IMR-90 (cell line): ENCODE data around the gene TSPAN31. TPM values are rescaled to one million over a fixed set of nuclear protein-coding genes. Genes with fewer than 3 reads are reported as not detected.

Experiments used
- ATAC-seq: fragments of 200-7000 bp; cut with Tn5 transposase; 2 replicates; pipeline ENCODE4 v1.9.1; 2020; ENCODE audit warnings: low read depth, mild to moderate bottlenecking, moderate library complexity
- BruUV-seq: library from RNA; stranded (reverse); fragments of 400-500 nt; replicated peaks from 2 replicates; lab custom pipeline; 2021; lab: Mats Ljungman, UMichigan
- CTCF ChIA-PET: fragments of 300-600 bp; formaldehyde crosslinking; extraction: SDS; loops from one replicate; lab custom pipeline; 2021; ENCODE audit warnings: antibody characterized with exemption; lab: Yijun Ruan, JAX
- POLR2A ChIA-PET: fragments of 300-600 bp; sonication (Branson Sonifier 250); formaldehyde crosslinking; loops from one replicate; lab custom pipeline; 2022; ENCODE audit warnings: antibody characterized with exemption; ENCODE audit not compliant: unreplicated experiment; lab: Charles Lee
- DNase-seq: peaks from one replicate; pipeline ENCODE4 v3.0.0; 2013
- H2AFZ ChIP-seq: replicated peaks from 2 replicates; pipeline ENCODE3; 2013; ENCODE audit warnings: low read length, mild to moderate bottlenecking; ENCODE audit not compliant: poor library complexity
- H2AK5ac ChIP-seq: 2 replicates; pipeline ENCODE4 v1.6.1; 2013; ENCODE audit warnings: low read depth, low read length, inconsistent platforms
- H2AK9ac ChIP-seq: replicated peaks from 2 replicates; pipeline ENCODE3; 2013; ENCODE audit warnings: mild to moderate bottlenecking, low read depth, low read length, moderate library complexity; ENCODE audit not compliant: poor library complexity
- H2BK120ac ChIP-seq: 2 replicates; pipeline ENCODE4 v1.6.1; 2013; ENCODE audit warnings: low read depth, low read length, inconsistent platforms
- H2BK15ac ChIP-seq: 3 replicates; pipeline ENCODE4 v1.6.1; 2013; ENCODE audit warnings: low read depth, low read length, inconsistent platforms
- H2BK20ac ChIP-seq: 2 replicates; pipeline ENCODE4 v1.6.1; 2013; ENCODE audit warnings: low read depth, mild to moderate bottlenecking, inconsistent platforms, low read length, moderate library complexity
- H2BK5ac ChIP-seq: 2 replicates; pipeline ENCODE4 v1.6.1; 2013; ENCODE audit warnings: mild to moderate bottlenecking, low read depth, low read length, inconsistent platforms; ENCODE audit not compliant: poor library complexity, severe bottlenecking
- H3K14ac ChIP-seq: replicated peaks from 2 replicates; pipeline ENCODE4 v1.6.1; 2013; ENCODE audit warnings: low read depth, low read length, inconsistent platforms
- H3K18ac ChIP-seq: 2 replicates; pipeline ENCODE4 v1.6.1; 2013; ENCODE audit warnings: low read depth, low read length, control low read depth
- H3K23ac ChIP-seq: 2 replicates; pipeline ENCODE4 v1.6.1; 2013; ENCODE audit warnings: low read depth, low read length, inconsistent platforms
- H3K27ac ChIP-seq: 2 replicates; pipeline ENCODE4 v1.5.1; 2013; ENCODE audit warnings: mild to moderate bottlenecking, control low read depth, low read length; ENCODE audit not compliant: insufficient read depth
- H3K27me3 ChIP-seq: 2 replicates; pipeline ENCODE4 v1.6.1; 2013; ENCODE audit warnings: low read length; ENCODE audit not compliant: control insufficient read depth, insufficient read depth
- H3K36me3 ChIP-seq: 2 replicates; pipeline ENCODE4 v1.6.1; 2013; ENCODE audit warnings: low read length, mixed read lengths; ENCODE audit not compliant: control insufficient read depth, insufficient read depth
- H3K4ac ChIP-seq: 2 replicates; pipeline ENCODE4 v1.6.1; 2013; ENCODE audit warnings: low read depth, low read length, inconsistent platforms
- H3K4me1 ChIP-seq: 2 replicates; pipeline ENCODE4 v1.6.1; 2013; ENCODE audit warnings: low read length, mixed read lengths; ENCODE audit not compliant: control insufficient read depth, insufficient read depth
- H3K4me2 ChIP-seq: 2 replicates; pipeline ENCODE4 v1.6.1; 2013; ENCODE audit warnings: low read depth, mild to moderate bottlenecking, control low read depth, low read length, moderate library complexity
- H3K4me3 ChIP-seq: 2 replicates; pipeline ENCODE4 v1.5.1; 2013; ENCODE audit warnings: low read depth, mild to moderate bottlenecking, control low read depth, low read length, moderate library complexity; ENCODE audit not compliant: insufficient read depth
- H3K56ac ChIP-seq: 2 replicates; pipeline ENCODE4 v1.6.1; 2013; ENCODE audit warnings: low read length, inconsistent platforms; ENCODE audit not compliant: insufficient read depth; ENCODE audit errors: extremely low read depth
- H3K79me1 ChIP-seq, 2 experiments: 2 replicates each; pipeline ENCODE4 v1.6.1; 2013; ENCODE audit warnings: low read length in 2 of 2, inconsistent platforms in 1 of 2, low read depth in 1 of 2
- H3K9ac ChIP-seq: 2 replicates; pipeline ENCODE4 v1.6.1; 2013; ENCODE audit warnings: low read depth, low read length, control low read depth
- H3K9me1 ChIP-seq: 2 replicates; pipeline ENCODE4 v1.6.1; 2013; ENCODE audit warnings: low read length, inconsistent platforms; ENCODE audit not compliant: insufficient read depth
- H3K9me3 ChIP-seq: 2 replicates; pipeline ENCODE4 v1.6.1; 2013; ENCODE audit warnings: low read length; ENCODE audit not compliant: control insufficient read depth, insufficient read depth
- H4K20me1 ChIP-seq: 2 replicates; pipeline ENCODE4 v1.6.1; 2013; ENCODE audit warnings: low read length, inconsistent platforms; ENCODE audit not compliant: insufficient read depth
- H4K5ac ChIP-seq: 2 replicates; pipeline ENCODE4 v1.6.1; 2013; ENCODE audit warnings: mild to moderate bottlenecking, low read depth, low read length, control low read depth
- H4K8ac ChIP-seq, 2 experiments: 2 replicates each; pipeline ENCODE4 v1.6.1; 2013; ENCODE audit warnings: low read depth in 2 of 2, low read length in 2 of 2, control low read depth in 1 of 2, inconsistent platforms in 1 of 2
- H4K91ac ChIP-seq: 2 replicates; pipeline ENCODE4 v1.6.1; 2013; ENCODE audit warnings: low read depth, low read length, inconsistent platforms; ENCODE audit not compliant: insufficient read depth
- BHLHE40 ChIP-seq: fragments of 150-350 bp; IDR thresholded peaks from 2 replicates; pipeline ENCODE4 v1.6.1; 2016; ENCODE audit warnings: mild to moderate bottlenecking, low read depth, low read length
- RFX5 ChIP-seq: IDR thresholded peaks from 2 replicates; pipeline ENCODE4 v1.8.0; 2012; ENCODE audit warnings: low read depth, mild to moderate bottlenecking, low read length, moderate library complexity
- WGBS, 2 experiments: methylation state at CpG; one replicate each; pipeline versions ENCODE4 v1.1.5 to v1.1.7; 2013; ENCODE audit warnings: missing lambda C conversion rate in 2 of 2; ENCODE audit not compliant: insufficient read length in 1 of 2; ENCODE audit errors: extremely low coverage in 2 of 2; 5-methylcytosine and 5-hydroxymethylcytosine counted together
- dilution Hi-C: fragments of 300-500 bp; cut with HindIII; formaldehyde crosslinking; loops from one replicate; pipeline ENCODE4 v1.14.3; 2018; ENCODE audit warnings: low sequenced_read_pairs; ENCODE audit not compliant: unreplicated experiment
- in situ Hi-C: fragments of 300-500 bp; cut with MboI; formaldehyde crosslinking; loops from 3 replicates; pipeline ENCODE4 v1.14.3; 2019; ENCODE audit warnings: low sequenced_read_pairs, inconsistent platforms, mixed read lengths
- intact Hi-C: fragments of 100-400 bp; cut with micrococcal nuclease; formaldehyde crosslinking; loops from 2 replicates; pipeline ENCODE4 v1.10.0; 2022
- polyA plus RNA-seq, 3 experiments: library from polyadenylated mRNA; depleted of rRNA; stranded (reverse); fragments of >200 nt; gene quantifications; 2 replicates each; pipeline ENCODE4 v1.2.3, GENCODE V29; 2012; ENCODE audit warnings: low replicate concordance in 1 of 3
- total RNA-seq: library from RNA; depleted of rRNA; stranded (reverse); fragments of >200 nt; gene quantifications from 2 replicates; pipeline ENCODE4 v1.2.3, GENCODE V29; 2012

TSPAN31 gene
- total and polyA plus RNA-seq, 2 of the 4 experiments (the other 2 are of a cell fraction): 12.3 to 71.2 TPM

DNA sequence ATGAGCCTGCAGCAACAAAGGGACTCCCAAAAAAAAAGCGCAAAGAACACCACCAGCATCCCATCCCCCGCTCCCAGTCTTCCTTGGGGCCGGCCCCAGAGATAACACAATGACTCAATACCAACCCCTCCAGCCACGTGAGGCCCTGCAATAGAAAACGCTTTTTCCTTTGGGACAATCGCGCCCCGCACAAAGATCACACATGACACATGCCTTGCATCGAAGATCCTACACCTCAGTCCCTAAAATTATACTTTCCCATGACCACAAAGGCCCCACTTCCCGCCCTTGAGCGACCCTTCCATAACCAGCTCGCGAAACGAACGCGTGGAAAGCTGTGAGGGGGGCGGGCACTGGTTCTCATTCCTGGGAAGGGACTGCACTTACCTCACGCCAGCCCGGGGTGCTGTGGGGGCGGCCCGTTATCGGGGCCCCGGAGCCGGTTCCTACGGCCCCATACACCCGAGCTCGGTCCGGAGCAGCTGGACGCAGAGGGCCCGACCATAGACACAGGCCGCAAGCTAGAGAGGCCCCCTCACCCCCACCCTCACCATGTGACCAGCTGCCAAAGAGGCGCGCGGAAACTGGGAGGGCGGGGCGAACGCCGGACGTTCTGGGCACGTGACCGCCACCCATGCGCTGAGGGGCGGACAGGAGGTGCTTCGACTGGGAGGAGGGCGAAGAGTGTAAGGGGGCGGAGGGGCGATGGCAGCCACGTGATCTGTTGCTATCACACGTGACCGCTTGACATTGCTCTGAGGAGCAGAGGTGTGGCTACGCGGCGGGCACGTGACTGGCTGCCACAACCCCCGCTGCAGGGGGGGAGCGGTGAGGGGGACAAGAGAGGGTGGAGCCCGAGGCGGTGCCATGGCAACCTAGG is 7.2 kb downstream of the TSPAN31 start, which contains the start of gene CDK4 (continued):
- peak; percentile 99 for TF ChIP-seq BHLHE40

DNA sequence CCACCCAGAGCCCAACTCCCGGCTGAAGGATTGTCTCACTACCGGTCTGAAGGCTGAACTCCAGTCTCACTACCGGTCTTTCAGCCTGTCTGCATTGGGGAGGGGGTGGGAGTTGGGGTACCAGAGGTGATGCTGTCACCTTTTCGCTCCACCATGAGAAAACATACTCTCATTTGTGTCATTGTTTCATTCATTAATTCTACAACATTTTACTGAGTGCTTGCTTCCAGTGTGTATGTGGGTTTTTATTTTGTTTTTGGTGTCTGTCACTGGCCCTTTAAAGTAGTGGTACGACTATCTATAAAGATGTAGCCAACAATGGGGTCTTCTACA is 7.8 kb downstream of the TSPAN31 start:
- Histone ChIP-seq H3K4me3 (peak overlapping the region; percentile 25; the same call in 1 of the 2 replicates), H2AK5ac (peak overlapping the region; percentile 73; the same call in 1 of the 2 replicates), H3K18ac (no peak overlapping the region), H3K23ac (peak overlapping the region; percentile 29; the same call in 1 of the 2 replicates), H3K79me1 (peaks cover 16 to 41% of the 10 kb centered on the region in 2 experiments; a peak in 3 of 4 replicates), H3K27ac (no peak overlapping the region), H3K27me3 (peaks cover 10% of the 10 kb centered on the region), H3K9me1 (peaks cover 15% of the 10 kb centered on the region), H3K4me1 (peaks cover 7% of the 10 kb centered on the region), H3K9ac (no peak overlapping the region; the same call in 1 of the 2 replicates), H3K56ac (no peak overlapping the region), H3K14ac (peak overlapping the region; percentile 27), H3K36me3 (peaks cover 18% of the 10 kb centered on the region), H3K4me2 (peak overlapping the region; percentile 88), H2BK5ac (peak overlapping the region; percentile 22), H2BK20ac (peak overlapping the region; percentile 58), H2BK120ac (peak overlapping the region; percentile 52; the same call in 1 of the 2 replicates), H4K8ac (peak overlapping the region; percentile 26 to 96; a peak in 2 of 4 replicates), H4K5ac (peak overlapping the region; percentile 53; the same call in 1 of the 2 replicates), H2AFZ (peak overlapping the region; percentile 91), H3K4ac (peak overlapping the region; percentile 48), H4K91ac (peak overlapping the region; percentile 12; the same call in 1 of the 2 replicates), H2BK15ac (no peak overlapping the region), H2AK9ac (peak overlapping the region; percentile 96), H4K20me1 (peaks cover 7% of the 10 kb centered on the region; the same call in 1 of the 2 replicates), H3K9me3 (no peaks in the 10 kb centered on the region)
- no TSS peak for BruUV-seq
- in situ Hi-C loops (no loop called here), dilution Hi-C loops (no loop called here), intact Hi-C loops (loop anchor here (1.0 kb wide), 1 partner anchor 30 kb away; the partner anchor contains the start of gene TSFM)
- no peak for DNase-seq
- no peak for ATAC-seq
- TF ChIP-seq RFX5: no peak
- ChIA-PET CTCF (no interaction called here), POLR2A (no interaction called here)
- no CpG with 5 or more reads among the region's 5 CpGs for WGBS, 2 experiments
